GM06990 (cell line): ENCODE data around the gene DPPA3.

Experiments used
- DNase-seq: peaks from one replicate; pipeline ENCODE4 v3.0.0-alpha.2; 2011; ENCODE audit not compliant: insufficient read length; ENCODE audit errors: extremely low read depth
- H3K27me3 ChIP-seq: replicated peaks from 2 replicates; pipeline ENCODE4 v1.6.0; 2011; ENCODE audit warnings: low read length; ENCODE audit not compliant: control insufficient read depth, insufficient read depth
- H3K36me3 ChIP-seq: 2 replicates; pipeline ENCODE4 v1.5.1; 2011; ENCODE audit warnings: low read length; ENCODE audit not compliant: control insufficient read depth, insufficient read depth
- H3K4me3 ChIP-seq: replicated peaks from 2 replicates; pipeline ENCODE4 v1.5.1; 2011; ENCODE audit warnings: low read depth, mild to moderate bottlenecking, control low read depth, low read length
- CTCF ChIP-seq: IDR thresholded peaks from 2 replicates; pipeline ENCODE4 v1.5.1; 2011; ENCODE audit warnings: low read length, control low read depth, mild to moderate bottlenecking, inconsistent platforms; ENCODE audit not compliant: insufficient read depth, poor library complexity, severe bottlenecking

DPPA3 gene

GRCh38 chr12:7731486-7731885 lies 20.3 kb downstream of the DPPA3 start:
- TF ChIP-seq CTCF: no peak
- no peaks in the 10 kb centered on the region for H3K27me3 ChIP-seq
- no peak overlapping the region for H3K4me3 ChIP-seq
- no peak for DNase-seq
- no peaks in the 10 kb centered on the region for H3K36me3 ChIP-seq

- no peaks in the 10 kb centered on the region for H3K36me3 ChIP-seq
- H3K27me3 ChIP-seq: no peaks in the 10 kb centered on the region
- no peak overlapping the region for H3K4me3 ChIP-seq
- TF ChIP-seq CTCF: no peak
- DNase-seq: no peak
Measured at GRCh38 chr12:7732993-7733392, 21.8 kb downstream of the DPPA3 start.

GRCh38 chr12:7747246-7747645 lies 36.0 kb downstream of the DPPA3 start, which contains the start of gene CLEC4C:
CLEC4C (minus strand) TSS chr12:7747375; CDS start chr12:7747348, 27 bp downstream.
- H3K27me3 ChIP-seq: no peaks in the 10 kb centered on the region; the same call in 1 of the 2 replicates
- H3K36me3 ChIP-seq: no peaks in the 10 kb centered on the region
- no peak within 1 kb of the TSS for H3K4me3 ChIP-seq
- no peak for TF ChIP-seq CTCF
- DNase-seq: no peak

GRCh38 chr12:7748852-7749251 lies 37.6 kb downstream of the DPPA3 start:
- Histone ChIP-seq H3K36me3 (no peaks in the 10 kb centered on the region), H3K4me3 (no peak overlapping the region), H3K27me3 (no peaks in the 10 kb centered on the region; the same call in 1 of the 2 replicates)
- no peak for TF ChIP-seq CTCF
- peak; percentile 25 for DNase-seq

GRCh38 chr12:7749442-7749841 lies 38.2 kb downstream of the DPPA3 start:
- no peaks in the 10 kb centered on the region for H3K36me3 ChIP-seq
- no peaks in the 10 kb centered on the region; the same call in 1 of the 2 replicates for H3K27me3 ChIP-seq
- no peak overlapping the region for H3K4me3 ChIP-seq
- no peak for TF ChIP-seq CTCF
- DNase-seq: no peak

GRCh38 chr12:7750350-7750749 lies 39.1 kb downstream of the DPPA3 start:
- no peaks in the 10 kb centered on the region for H3K36me3 ChIP-seq
- H3K27me3 ChIP-seq: no peaks in the 10 kb centered on the region; the same call in 1 of the 2 replicates
- no peak overlapping the region for H3K4me3 ChIP-seq
- DNase-seq: no peak
- TF ChIP-seq CTCF: no peak
